Measurements from ENCODE around the gene TACC3. TPM values are rescaled to one million over a fixed set of nuclear protein-coding genes. Genes with fewer than 3 reads are reported as not detected.

TACC3 gene
- total RNA-seq, 4 donors from 2014 or later: 2.5 to 8.8 (median 5.8) TPM

DNA sequence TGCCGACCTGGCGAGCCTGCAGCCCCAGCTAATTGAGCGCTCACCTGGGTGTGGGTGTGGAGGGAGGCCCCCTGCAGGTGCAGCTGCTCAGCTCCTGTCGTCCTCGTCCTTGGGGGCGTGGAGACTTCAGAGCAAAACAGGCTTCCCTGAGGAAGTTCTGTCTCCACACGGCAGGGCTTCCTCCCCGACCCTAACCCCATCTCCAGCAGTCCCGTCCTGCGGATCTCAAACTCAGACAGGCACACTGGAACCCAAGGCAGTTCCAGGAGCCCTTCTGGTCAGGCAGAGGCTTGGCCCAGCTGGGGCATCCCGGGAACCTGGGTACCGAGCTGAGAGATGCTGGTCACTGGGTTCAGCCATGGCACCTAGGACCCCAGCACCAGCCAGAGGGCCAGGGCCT lies 24.4 kb downstream of the TACC3 start:
- 89% methylated on average over 10 of the region's 12 CpGs for WGBS
- Histone ChIP-seq H3K4me3 (no peak overlapping the region), H3K27ac (replicated peaks in 1 of 4) (no peak overlapping the region), H3K9me3 (peaks cover 0 to 5% (median 0%) of the 10 kb centered on the region in 4 donors), H3K36me3 (peaks cover 2 to 35% (median 34%) of the 10 kb centered on the region in 4 donors), H3K27me3 (peaks cover 0 to 38% (median 2%) of the 10 kb centered on the region in 4 donors), H3K4me1 (peaks cover 0 to 7% (median 5%) of the 10 kb centered on the region in 4 donors)
- TF ChIP-seq, protein P1, sequence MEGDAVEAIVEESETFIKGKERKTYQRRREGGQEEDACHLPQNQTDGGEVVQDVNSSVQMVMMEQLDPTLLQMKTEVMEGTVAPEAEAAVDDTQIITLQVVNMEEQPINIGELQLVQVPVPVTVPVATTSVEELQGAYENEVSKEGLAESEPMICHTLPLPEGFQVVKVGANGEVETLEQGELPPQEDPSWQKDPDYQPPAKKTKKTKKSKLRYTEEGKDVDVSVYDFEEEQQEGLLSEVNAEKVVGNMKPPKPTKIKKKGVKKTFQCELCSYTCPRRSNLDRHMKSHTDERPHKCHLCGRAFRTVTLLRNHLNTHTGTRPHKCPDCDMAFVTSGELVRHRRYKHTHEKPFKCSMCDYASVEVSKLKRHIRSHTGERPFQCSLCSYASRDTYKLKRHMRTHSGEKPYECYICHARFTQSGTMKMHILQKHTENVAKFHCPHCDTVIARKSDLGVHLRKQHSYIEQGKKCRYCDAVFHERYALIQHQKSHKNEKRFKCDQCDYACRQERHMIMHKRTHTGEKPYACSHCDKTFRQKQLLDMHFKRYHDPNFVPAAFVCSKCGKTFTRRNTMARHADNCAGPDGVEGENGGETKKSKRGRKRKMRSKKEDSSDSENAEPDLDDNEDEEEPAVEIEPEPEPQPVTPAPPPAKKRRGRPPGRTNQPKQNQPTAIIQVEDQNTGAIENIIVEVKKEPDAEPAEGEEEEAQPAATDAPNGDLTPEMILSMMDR (IDR thresholded peaks at IDR 0.05): no peak
- TF ChIP-seq POLR2AphosphoS5 (IDR thresholded peaks at IDR 0.05) (no peak), POLR2A (IDR thresholded peaks at IDR 0.05; ENCODE audit: low read depth) (no peak), EP300 (IDR thresholded peaks at IDR 0.05) (no peak)
- intact Hi-C loops (cut with DNase I): loop anchor here (2.0 to 5.0 kb wide), 2 partner anchors 63 to 152 kb away; no protein-coding TSS in a partner anchor
- no peak for DNase-seq (ENCODE audit: extremely low spot score)

DNA sequence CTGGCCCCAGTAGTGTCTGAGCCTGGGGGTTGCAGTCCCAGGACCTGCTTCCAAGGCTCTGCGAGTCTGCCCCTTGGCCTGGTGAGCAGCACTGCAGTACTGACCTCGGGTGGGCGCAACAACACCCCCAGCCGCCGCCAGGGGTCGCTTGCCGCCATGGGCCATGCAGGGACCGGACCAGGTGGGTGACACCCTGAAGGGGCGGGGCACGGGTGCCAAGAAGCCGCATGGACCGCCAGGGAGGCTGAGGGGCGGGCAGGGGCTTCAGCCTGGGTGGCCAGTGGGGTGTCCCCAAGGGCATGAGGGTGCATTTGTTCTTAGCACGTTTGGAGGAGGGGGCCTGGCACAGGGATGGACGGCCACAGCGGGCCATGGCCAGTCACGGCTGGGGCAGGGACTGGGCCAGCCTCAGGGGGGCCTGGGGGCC lies 25.0 kb downstream of the TACC3 start:
- WGBS: 7% methylated on average over 3 of the region's 17 CpGs
- Histone ChIP-seq H3K4me1 (peaks cover 0 to 7% (median 5%) of the 10 kb centered on the region in 4 donors), H3K27me3 (peaks cover 0 to 44% (median 2%) of the 10 kb centered on the region in 4 donors), H3K9me3 (peaks cover 0 to 5% (median 0%) of the 10 kb centered on the region in 4 donors), H3K27ac (replicated peaks in 1 of 4) (no peak overlapping the region), H3K4me3 (no peak overlapping the region), H3K36me3 (peaks cover 0 to 29% (median 28%) of the 10 kb centered on the region in 4 donors)
- no peak for TF ChIP-seq POLR2A (IDR thresholded peaks at IDR 0.05; ENCODE audit: low read depth)
- TF ChIP-seq, protein P1 (IDR thresholded peaks at IDR 0.05): peak; percentile 59 to 77 (median 69)
- intact Hi-C loops (cut with DNase I): loop anchor here (2.0 to 5.0 kb wide), 2 partner anchors 63 to 151 kb away; no protein-coding TSS in a partner anchor
- no peak for DNase-seq (ENCODE audit: extremely low spot score)

DNA sequence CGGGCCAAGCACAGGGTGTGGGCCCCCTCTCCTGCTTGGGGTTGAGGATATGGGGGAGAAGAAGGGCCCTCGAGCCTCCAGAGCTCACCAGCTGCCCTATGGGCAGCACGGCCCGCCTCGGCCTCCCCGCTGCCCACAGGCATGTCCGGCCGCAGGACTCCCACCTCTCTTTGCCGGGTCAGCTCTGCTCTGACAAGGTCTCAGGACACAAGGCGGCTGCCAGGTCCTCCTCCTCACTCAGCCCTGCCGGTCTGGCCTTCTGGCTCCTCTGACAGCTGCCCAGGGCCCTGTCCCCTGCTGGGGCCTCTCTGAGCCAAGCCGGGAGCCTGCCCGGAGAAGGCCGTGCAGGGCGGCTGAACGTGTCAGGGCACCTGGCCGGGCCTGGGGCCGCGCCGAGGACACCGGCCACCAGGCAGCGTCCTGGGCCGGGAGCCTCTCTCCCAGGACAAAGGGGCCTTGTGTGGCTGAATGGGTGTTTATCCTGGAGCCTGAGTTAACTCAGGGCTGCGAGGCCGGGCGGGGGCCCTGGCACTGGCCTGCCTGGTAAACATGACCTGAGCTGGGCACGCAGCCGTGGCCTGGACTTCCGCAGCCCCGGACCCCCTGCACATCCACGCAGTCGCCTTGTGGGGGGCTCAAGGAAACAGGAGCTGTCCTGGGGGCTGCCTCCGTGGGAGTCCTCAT lies 25.7 kb downstream of the TACC3 start:
- intact Hi-C loops (cut with DNase I): loop anchor here (2.0 to 5.0 kb wide), 2 partner anchors 62 to 150 kb away; no protein-coding TSS in a partner anchor

DNA sequence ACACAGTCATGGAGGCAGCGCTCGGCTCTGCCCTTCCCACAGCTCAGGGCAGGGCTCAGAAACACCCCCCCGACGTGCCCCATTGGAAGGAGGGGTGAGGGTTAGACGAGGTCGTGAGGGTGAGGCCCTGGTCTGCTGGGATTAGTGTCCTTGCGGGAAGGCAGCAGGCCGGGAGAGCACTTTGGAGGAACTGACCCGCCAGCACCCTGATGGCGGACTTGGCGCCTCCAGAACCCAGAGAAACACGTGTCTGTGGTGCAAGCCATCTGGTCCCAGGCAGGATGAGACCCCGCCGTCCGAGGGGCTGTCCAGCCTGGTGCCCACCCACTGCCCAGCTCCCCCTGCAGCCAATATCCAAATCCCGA lies 26.3 kb downstream of the TACC3 start:
- intact Hi-C loops (cut with DNase I): loop anchor here (2.0 to 5.0 kb wide), 2 partner anchors 61 to 150 kb away; no protein-coding TSS in a partner anchor
- TF ChIP-seq EP300 (IDR thresholded peaks at IDR 0.05): no peak
- TF ChIP-seq, protein P1 (IDR thresholded peaks at IDR 0.05): no peak
- TF ChIP-seq POLR2AphosphoS5 (IDR thresholded peaks at IDR 0.05): no peak
- TF ChIP-seq POLR2A (IDR thresholded peaks at IDR 0.05; ENCODE audit: low read depth): no peak
- H3K4me1 ChIP-seq: peaks cover 4 to 14% (median 13%) of the 10 kb centered on the region in 4 donors
- DNase-seq (ENCODE audit: extremely low spot score): no peak
- peaks cover 0 to 54% (median 2%) of the 10 kb centered on the region in 4 donors for H3K27me3 ChIP-seq
- 89% methylated on average over 16 of the region's 16 CpGs for WGBS
- H3K9me3 ChIP-seq: peaks cover 0 to 5% (median 0%) of the 10 kb centered on the region in 4 donors
- no peak overlapping the region for H3K4me3 ChIP-seq
- peaks cover 0 to 18% (median 17%) of the 10 kb centered on the region in 4 donors for H3K36me3 ChIP-seq
- H3K27ac ChIP-seq (replicated peaks in 1 of 4): no peak overlapping the region

More for the DNA sequence above, 25.7 kb downstream of the TACC3 start:
- H3K9me3 ChIP-seq: peaks cover 0 to 5% (median 0%) of the 10 kb centered on the region in 4 donors
- peaks cover 0 to 22% (median 20%) of the 10 kb centered on the region in 4 donors for H3K36me3 ChIP-seq
- no peak for DNase-seq (ENCODE audit: extremely low spot score)
- H3K4me1 ChIP-seq: peaks cover 0 to 9% (median 7%) of the 10 kb centered on the region in 4 donors
- TF ChIP-seq POLR2AphosphoS5 (IDR thresholded peaks at IDR 0.05) (no peak), EP300 (IDR thresholded peaks at IDR 0.05) (no peak), POLR2A (IDR thresholded peaks at IDR 0.05; ENCODE audit: low read depth) (no peak)
- TF ChIP-seq, protein P1 (IDR thresholded peaks at IDR 0.05): no peak
- no peak overlapping the region for H3K4me3 ChIP-seq
- H3K27me3 ChIP-seq: peaks cover 0 to 49% (median 2%) of the 10 kb centered on the region in 4 donors
- no peak overlapping the region for H3K27ac ChIP-seq (replicated peaks in 1 of 4)
- WGBS: 78% methylated on average over 27 of the region's 33 CpGs

Data from esophagus muscularis mucosa (tissue), 4 donors.